ENCODE data around the gene S100A7.

- no peak for TF ChIP-seq LEF1 (IDR thresholded peaks at IDR 0.05; ENCODE audit: borderline replicate concordance)
- no peak for TF ChIP-seq SUZ12 (IDR thresholded peaks at IDR 0.05)
- TF ChIP-seq PKNOX1 (IDR thresholded peaks at IDR 0.05) = no peak
Measured at GRCh38 chr1:153466908-153467307, 6.5 kb upstream of the S100A7 start.

Measured in HEK293T (cell line).